VCaP (cell line): ENCODE measurements around the gene ARRDC4.

ENCODE experiments used
- H3K27ac ChIP-seq: fragments of 450-650 bp; 2 replicates; pipeline ENCODE4 v1.5.1; 2017
- CTCF ChIP-seq: fragments of 450-650 bp; conservative IDR thresholded peaks from 2 replicates; pipeline ENCODE4 v1.5.1; 2017; ENCODE audit warnings: mild to moderate bottlenecking, moderate library complexity

The ARRDC4 gene

GRCh38 chr15:97931314-97931713 lies 29.2 kb upstream of the ARRDC4 start:
- no peak for TF ChIP-seq CTCF
- H3K27ac ChIP-seq, result no peak overlapping the region

- no peak for TF ChIP-seq CTCF
- H3K27ac ChIP-seq, result no peak overlapping the region
Measured at GRCh38 chr15:97933589-97933988, 26.9 kb upstream of the ARRDC4 start.

GRCh38 chr15:97940993-97941392 lies 19.5 kb upstream of the ARRDC4 start:
- no peak overlapping the region for H3K27ac ChIP-seq
- TF ChIP-seq CTCF, result no peak

DNA sequence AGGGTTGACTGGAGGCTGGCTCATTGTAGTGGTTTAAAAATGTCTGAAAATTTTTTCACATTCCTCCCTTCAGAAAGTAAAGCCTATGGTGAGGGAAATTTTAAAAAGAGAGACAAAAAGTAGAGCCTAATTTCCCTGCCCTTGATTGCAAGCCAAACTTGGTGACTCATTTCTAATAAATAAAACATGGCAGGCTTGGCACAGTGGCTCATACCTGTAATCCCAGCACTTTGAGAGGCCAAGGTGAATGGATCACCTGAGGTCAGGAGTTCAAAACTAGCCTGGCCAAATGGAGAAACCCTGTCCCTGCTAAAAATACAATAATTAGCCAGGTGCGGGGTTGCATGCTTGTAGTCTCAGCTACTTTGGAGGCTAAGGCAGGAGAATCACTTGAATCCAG lies 18.9 kb upstream of the ARRDC4 start:
- no peak overlapping the region for H3K27ac ChIP-seq
- no peak for TF ChIP-seq CTCF

DNA sequence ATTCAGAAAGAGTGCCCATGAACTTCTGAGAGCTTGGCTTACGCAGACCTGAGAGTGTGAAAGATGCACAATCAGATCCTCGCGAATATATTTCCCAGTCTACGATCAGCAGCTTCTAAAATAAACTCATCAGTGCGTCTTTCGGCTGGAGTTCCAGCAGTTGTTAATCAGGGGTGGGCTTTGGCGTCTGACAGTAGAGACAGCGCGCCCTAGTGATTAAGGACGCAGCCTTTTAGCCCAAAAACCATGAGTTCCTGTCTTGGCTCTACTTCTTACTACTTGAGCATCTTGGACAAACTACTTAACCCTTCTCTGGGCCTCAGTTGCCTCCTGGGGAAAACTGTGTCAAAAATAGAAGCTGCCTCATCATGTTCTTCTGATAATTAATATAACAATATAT lies 15.8 kb upstream of the ARRDC4 start:
- H3K27ac ChIP-seq, result no peak overlapping the region
- no peak for TF ChIP-seq CTCF

- H3K27ac ChIP-seq, result no peak overlapping the region
- no peak for TF ChIP-seq CTCF
Measured at GRCh38 chr15:97947465-97948260, 12.8 kb upstream of the ARRDC4 start.

GRCh38 chr15:97953254-97953653 lies 7.2 kb upstream of the ARRDC4 start:
- H3K27ac ChIP-seq, result no peak overlapping the region
- no peak for TF ChIP-seq CTCF
